ENCODE measurements around the gene MEGF9.
"Not testable (repeated sequence)": the region's sequence is repeated elsewhere in the genome, so short reads cannot be mapped to it uniquely, and the experiment has no call there.

MEGF9 gene

GRCh38 chr9:120714088-120714845 lies at the start of gene MEGF9:
Gene MEGF9 (minus strand): TSS chr9:120714470. CDS start chr9:120714358, 112 bp downstream.
- DNase-seq, result peak; percentile 82 to 94

DNA sequence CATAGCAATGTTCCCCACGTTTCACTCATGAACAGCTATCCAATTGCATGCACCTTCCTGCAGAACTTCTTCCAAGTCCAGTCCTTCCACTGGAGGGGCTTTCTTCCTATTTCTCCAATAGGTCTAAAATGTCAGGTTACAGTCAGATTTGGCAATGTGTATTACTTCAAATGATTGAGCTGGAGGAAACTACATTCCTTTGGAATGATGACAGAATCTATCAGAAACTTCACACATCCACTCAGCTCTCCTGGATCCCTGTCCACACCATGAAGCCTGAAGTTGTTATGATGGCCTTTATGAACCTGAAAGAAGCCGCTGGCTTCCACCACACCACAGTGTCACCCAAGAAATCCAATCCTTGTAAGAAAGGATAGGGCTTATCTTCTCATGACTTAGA lies 46.7 kb upstream of the MEGF9 start:
- no peak for DNase-seq

DNA sequence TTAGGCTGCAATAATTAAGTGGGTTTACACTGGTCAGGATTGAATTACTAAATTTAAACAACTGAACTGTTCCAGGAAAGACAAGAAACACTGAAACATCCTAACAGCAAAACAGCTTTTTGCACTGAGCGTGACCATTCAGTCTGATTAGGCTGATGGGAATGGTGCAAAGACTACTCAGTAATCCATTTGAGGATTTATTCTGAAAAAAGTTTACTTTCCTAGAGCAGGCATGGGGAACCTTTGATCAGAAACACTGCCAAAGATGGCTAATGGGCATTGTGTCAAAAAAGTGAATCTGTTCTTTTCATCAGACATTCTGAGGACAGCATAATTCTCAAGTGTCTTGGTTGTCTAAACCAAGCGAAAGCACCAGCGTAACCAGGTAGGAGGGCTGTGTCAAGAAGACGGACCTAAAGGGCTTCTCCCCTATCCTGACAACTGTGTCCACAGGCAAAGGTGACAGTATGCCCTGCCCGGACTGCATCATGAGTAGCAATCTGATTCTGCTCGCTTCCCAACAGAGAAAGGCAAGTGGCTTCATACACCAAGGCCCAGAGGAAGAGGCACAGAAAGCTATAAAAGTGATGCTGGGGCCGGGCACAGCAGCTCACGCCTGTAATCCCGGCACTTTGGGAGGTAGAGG lies 45.6 kb upstream of the MEGF9 start:
- DNase-seq, result no peak

- DNase-seq, result no peak
Measured at GRCh38 chr9:120758544-120758943, 44.3 kb upstream of the MEGF9 start.

DNA sequence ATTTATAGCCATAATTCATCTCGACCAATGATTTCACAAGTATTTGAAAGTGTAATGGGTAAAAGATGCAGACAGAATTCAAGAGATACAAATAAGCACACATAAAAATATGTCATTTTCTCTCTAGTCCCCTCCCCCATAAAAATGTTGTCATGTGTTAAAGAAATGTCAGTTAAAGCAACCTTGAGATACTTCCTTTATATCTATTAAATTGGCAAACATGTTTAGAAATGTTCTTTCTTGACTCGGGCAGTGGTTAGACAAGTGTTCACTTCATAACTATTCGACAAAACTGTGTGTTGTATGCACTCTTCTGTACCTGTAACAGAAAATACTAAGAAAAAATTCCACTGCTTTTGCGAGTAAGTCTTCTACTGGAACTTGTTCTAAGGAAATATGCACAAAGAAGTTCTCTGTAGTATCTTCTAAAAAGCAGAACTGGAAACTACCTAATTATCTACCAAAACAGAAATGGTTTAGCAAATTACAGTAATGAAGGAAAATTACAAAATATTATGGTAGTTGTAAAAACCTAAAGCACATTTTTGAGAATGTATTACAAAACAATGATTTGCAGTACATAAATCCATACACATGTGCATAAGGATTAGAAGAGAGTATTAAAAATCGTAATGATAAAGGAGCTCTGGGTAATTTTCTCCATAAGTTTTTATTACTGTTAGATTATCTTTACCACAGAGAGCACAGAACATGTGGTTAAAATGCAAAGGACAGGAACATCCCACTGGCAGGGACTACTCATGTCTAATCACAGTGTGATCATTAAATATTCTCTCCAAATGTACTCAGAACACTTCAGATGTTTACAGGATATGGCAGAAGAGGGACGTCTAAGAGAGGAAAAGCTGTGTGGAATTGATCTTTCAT lies 43.0 kb upstream of the MEGF9 start:
- DNase-seq, result no peak

GRCh38 chr9:120756531-120756930 lies 42.3 kb upstream of the MEGF9 start:
- no peak for DNase-seq

GRCh38 chr9:120755810-120756434 lies 41.7 kb upstream of the MEGF9 start:
- DNase-seq, result peak; percentile 27 to 61

DNA sequence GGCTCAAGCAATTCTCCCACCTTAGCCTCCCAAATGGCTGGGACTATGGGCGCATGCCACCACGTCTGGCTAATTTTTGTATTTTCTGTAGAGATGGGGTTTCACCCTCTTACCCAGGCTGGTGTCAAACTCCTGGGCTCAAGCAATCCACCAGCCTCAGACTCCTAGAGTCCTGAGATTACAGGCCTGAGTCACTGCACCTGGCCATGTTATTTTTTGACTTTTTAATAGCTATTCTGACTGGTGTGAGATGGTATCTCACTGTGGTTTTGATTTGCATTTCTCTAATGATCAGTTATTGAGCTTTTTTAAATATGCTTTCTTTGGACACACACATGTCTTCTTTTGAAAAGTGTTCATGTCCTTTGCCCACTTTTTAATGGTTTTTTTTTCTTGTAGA lies 40.8 kb upstream of the MEGF9 start:
- no peak for DNase-seq

DNA sequence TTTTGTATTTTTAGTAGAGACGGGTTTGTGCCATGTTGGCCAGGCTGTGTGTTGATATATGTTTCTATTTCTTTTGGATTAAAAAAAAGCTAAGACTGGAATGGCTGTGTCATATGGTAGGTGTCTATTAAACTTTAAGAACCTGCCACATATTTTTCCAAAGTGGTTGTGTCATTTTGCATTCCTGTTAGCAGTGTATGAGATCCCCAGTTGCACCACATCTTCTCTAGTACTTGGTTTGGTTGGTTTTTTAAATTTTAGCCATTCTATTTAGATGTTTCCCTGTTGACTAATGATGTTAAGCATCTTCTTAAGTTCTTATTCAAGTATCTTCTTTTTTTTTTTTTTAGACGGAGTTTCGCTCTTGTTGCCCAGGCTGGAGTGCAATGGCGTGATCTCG lies 36.2 kb upstream of the MEGF9 start:
- no peak for DNase-seq

GRCh38 chr9:120746366-120746765 lies 32.1 kb upstream of the MEGF9 start:
- not testable (repeated sequence) for DNase-seq

DNA sequence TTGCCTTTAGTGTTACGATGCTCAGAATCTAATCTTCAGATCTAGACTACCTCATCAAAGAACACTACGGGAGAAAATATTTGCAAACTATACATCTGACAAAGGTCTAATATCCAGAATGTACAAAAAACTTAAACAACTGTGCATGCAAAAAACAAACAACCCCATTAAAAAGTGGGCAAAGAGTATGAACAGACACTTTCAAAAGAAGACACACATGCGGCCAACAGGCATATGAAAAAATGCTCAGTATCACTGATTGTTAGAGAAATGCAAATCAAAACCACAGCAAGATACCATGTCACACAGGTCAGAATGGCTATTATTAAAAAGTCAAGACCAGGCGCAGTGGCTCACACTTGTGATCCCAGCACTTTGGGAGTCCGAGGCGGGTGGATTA lies 31.0 kb upstream of the MEGF9 start:
- DNase-seq, result no peak

GRCh38 chr9:120742951-120743416 lies 28.7 kb upstream of the MEGF9 start:
- peak in 1 of 2 experiments; percentile 52 for DNase-seq

GRCh38 chr9:120741701-120742100 lies 27.4 kb upstream of the MEGF9 start:
- DNase-seq, result no peak

- DNase-seq, result no peak
Measured at GRCh38 chr9:120741191-120741590, 26.9 kb upstream of the MEGF9 start.

GRCh38 chr9:120740132-120740531 lies 25.9 kb upstream of the MEGF9 start:
- DNase-seq, result no peak

DNA sequence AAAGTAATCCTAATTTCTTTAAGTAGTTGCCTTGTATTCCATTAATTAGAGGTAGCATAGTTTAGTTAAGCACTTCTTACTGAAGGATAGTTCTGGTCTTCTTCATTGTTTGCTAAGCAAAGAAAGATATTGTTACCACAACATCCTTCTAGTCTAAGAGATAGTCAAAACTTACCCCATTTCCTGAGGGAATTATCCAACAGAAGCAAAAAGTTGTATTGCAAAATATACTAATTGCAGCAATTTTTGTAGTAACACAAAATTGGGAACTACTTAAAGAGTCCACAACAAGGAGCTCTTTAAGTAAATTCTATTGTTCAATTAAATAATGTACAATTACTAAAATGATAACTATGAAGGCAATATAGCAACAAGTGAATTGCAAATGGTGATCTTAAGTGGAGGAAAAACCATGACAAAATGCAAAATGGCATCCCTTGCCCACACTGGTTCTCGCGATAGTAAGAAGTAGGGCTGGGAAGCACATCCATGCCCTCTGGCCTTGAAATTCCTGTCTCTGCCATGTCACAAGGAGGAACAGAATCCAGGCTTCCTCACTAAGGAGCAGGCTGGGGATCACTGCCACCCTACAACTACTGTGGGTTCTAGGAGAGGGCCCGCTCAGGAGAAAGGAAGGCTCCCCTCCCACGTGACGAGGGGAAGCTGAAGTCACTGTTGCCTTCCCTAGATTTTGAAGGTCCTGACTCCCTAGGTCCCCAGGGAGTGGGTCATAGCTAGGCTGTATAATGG lies 23.3 kb upstream of the MEGF9 start:
- DNase-seq, result no peak

DNA sequence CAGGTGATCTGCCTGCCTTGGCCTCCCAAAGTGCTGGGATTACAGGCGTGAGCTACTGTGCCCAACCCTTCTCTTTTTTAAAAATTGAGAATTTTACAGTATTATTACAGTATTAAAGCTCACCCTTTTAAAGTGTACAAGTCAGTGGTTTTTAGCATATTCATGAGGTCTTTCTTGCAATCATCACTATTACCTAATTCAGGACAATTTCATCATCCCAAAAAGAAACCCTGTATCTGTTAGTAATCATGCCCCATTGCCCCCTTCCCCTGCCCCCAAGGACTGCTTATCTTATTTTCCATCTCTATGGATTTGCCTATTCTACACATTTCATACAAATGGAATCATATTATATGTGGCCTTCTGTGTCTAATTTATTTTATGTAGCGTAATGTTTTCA lies 22.6 kb upstream of the MEGF9 start:
- no peak for DNase-seq

GRCh38 chr9:120735415-120736126 lies 21.3 kb upstream of the MEGF9 start:
- DNase-seq, result no peak

DNA sequence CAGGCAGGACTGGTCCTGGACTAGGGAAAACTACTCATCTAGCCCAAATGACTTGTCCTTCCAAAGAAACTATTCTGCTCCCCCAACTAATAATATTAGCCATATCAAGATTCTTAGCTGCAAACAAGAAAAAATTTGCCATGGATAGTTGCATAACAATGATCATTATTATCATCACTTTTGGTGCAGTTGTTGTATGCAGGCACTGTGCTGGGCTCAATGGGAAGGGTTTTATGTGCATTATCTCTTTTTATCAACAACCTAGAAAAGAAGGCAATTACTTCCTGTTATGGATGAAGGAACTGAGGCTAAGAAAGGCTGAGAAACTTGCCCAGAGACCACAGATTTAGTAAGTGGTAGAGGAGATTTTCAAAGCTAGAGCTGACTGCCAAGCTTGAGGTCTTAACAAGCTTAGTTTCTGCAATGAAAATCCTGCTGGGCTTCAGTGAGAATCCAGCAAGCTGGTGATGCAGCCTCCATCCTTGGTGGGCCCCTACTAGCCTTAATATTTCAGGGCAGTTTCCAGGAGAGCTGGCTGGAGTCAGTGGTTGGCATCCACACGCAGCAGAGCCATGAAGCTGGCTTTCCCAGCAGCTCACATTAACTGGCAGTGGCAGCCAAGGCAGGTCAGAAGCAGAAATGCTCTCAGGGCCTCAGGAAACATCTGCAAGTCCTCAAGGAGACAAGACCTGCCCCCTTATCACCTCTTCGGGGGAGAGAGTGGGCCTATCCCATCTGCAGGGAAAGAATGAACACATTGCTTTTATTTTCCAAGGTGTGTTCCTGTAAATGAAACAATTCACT lies 20.5 kb upstream of the MEGF9 start:
- no peak for DNase-seq

DNA sequence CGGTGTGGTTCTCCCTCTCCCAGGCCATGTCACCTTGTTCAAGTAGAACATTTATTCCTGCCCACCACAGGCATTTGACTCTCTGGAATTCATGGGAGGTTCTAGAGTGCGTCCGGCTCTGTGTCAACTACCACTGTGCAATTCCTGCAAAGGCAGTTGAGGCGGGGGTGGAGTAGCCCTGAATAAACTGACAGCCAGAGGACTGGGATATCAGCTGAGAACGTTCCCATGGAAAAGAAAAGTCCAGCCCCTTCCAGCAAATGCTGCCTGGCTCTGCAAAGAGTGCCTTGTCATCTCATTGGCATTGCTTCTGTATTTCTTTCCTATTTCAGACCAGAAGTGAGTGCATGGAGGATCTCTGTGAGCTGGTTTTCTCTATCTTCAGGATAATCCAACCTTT lies 18.9 kb upstream of the MEGF9 start:
- no peak for DNase-seq
